HG03575 (cell line): ENCODE data around the gene BACH1.

Source experiments
- ATAC-seq: cut with Tn5 transposase; IDR thresholded peaks from one replicate; pipeline ENCODE4 v1.9.1; 2021; ENCODE audit not compliant: unreplicated experiment, insufficient number of reproducible peaks, low FRiP score; ENCODE audit errors: extremely low read depth

Gene BACH1

GRCh38 chr21:29288239-29288638, 10.5 kb upstream of the BACH1 start:
- no peak for ATAC-seq

GRCh38 chr21:29289317-29289716, 9.4 kb upstream of the BACH1 start:
- no peak for ATAC-seq

- ATAC-seq = no peak
These were observed 8.5 kb upstream of the BACH1 start for GRCh38 chr21:29290240-29290639.

GRCh38 chr21:29293495-29293894, 5.2 kb upstream of the BACH1 start:
- ATAC-seq = peak; percentile 75

GRCh38 chr21:29295066-29295650, 3.6 kb upstream of the BACH1 start:
- no peak for ATAC-seq

- no peak for ATAC-seq
These were observed 2.3 kb upstream of the BACH1 start for GRCh38 chr21:29296446-29296845.

GRCh38 chr21:29297483-29298347, 1.0 kb upstream of the BACH1 start:
- ATAC-seq = no peak

GRCh38 chr21:29299046-29299915, 559 bp downstream of the BACH1 start:
- ATAC-seq = no peak

- peak; percentile 75 for ATAC-seq
These were observed 1.4 kb downstream of the BACH1 start for GRCh38 chr21:29299916-29300806.

GRCh38 chr21:29300807-29301138, 2.1 kb downstream of the BACH1 start:
- no peak for ATAC-seq

GRCh38 chr21:29301691-29302090, 3.0 kb downstream of the BACH1 start:
- no peak for ATAC-seq

GRCh38 chr21:29302359-29302875, 3.7 kb downstream of the BACH1 start:
- no peak for ATAC-seq

- ATAC-seq = no peak
These were observed 4.6 kb downstream of the BACH1 start for GRCh38 chr21:29303288-29303687.

- no peak for ATAC-seq
These were observed 5.9 kb downstream of the BACH1 start for GRCh38 chr21:29304597-29304996.

- no peak for ATAC-seq
These were observed 6.3 kb downstream of the BACH1 start for GRCh38 chr21:29305068-29305467.

- no peak for ATAC-seq
These were observed 6.8 kb downstream of the BACH1 start for GRCh38 chr21:29305561-29305960.

- ATAC-seq = no peak
These were observed 8.2 kb downstream of the BACH1 start for GRCh38 chr21:29306920-29307319.

- ATAC-seq = no peak
These were observed 9.2 kb downstream of the BACH1 start for GRCh38 chr21:29307718-29308455.
